ENCODE data around the gene AGBL5.
A peak's percentile ranks its signal among the peaks of the same experiment; 100 is the strongest.
"Not testable (repeated sequence)": the region's sequence is repeated elsewhere in the genome, so short reads cannot be mapped to it uniquely, and the experiment has no call there.

Gene AGBL5

DNA sequence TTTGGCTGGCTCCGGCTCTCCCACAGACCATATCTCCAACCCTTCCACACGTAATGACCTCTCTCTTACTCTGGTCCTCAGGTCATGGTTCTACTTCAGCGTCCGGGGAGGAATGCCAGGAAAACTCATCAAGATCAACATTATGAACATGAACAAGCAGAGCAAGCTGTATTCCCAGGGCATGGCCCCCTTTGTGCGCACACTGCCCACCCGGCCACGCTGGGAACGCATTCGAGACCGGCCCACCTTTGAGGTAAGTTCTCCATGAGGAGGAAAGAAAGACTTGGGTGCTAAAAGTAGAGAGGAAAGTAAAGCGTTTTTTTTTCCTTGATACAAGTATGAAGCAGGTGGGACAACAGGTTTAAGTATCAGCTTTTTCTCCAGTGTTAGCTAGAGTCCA, 1.9 kb downstream of the AGBL5 start:
- DNase-seq = no peak

DNA sequence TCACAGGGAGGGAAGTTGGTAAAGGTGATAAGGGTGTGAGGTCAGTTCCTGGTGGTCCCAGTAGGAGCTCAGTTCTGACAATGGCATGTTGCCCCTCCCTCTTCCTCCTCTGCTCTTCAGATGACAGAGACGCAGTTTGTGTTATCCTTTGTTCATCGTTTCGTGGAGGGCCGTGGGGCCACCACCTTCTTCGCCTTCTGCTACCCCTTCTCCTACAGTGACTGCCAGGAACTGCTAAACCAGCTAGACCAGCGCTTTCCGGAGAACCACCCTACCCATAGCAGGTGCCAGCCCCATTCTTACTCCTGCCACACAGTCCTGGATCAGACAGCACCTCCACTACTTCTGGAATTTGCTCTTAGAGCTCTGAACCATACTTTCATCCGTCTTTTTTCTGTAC, 2.3 kb downstream of the AGBL5 start:
- DNase-seq = no peak

DNA sequence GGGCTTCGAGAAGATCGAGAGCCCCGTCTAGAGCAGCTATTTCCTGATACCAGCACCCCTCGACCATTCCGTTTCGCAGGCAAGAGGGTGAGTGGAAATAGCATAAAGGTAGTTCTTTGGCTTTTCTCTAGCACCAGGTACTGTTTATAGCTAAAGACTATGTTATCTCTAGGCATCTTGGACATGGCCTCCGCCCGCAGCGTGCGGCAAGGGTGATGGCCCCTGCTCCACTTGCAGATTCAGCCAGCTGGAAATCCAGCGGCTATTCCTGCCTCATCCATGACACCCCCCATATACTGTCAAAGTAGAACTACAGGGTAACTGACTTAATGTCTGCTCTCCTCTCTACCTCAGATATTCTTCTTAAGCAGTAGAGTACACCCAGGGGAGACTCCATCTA, 3.3 kb downstream of the AGBL5 start:
- DNase-seq = no peak

DNA sequence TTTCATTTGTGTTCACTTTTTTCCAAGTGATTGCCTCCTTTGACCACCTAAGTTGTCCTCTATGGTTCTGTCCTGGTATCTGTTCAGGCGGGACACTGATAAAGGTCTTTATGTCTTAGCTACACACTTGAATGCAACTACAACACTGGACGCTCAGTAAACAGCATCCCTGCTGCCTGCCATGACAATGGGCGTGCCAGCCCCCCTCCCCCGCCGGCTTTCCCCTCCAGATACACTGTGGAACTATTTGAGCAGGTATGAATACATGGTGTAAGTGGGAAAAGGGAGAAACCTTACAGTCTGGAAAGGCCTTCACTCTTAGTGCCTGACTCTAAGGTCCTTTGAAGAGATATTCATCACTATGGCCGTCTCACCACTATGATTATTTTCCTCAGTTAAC, 5.7 kb downstream of the AGBL5 start:
- no peak for DNase-seq

DNA sequence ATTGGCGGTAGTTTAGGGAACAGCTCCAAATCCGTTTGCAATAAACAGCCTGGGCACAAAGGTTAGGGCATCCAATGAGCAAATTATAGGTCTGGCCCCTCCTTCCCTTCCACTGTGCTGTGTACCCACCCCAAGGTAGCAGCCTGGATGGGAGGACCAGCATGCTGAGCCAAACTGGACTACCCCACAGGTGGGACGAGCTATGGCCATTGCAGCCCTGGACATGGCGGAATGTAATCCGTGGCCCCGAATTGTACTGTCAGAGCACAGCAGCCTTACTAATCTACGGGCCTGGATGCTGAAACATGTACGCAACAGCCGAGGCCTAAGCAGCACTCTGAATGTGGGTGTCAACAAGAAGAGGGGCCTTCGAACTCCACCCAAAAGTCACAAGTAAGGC, 6.7 kb downstream of the AGBL5 start:
- no peak for DNase-seq

DNA sequence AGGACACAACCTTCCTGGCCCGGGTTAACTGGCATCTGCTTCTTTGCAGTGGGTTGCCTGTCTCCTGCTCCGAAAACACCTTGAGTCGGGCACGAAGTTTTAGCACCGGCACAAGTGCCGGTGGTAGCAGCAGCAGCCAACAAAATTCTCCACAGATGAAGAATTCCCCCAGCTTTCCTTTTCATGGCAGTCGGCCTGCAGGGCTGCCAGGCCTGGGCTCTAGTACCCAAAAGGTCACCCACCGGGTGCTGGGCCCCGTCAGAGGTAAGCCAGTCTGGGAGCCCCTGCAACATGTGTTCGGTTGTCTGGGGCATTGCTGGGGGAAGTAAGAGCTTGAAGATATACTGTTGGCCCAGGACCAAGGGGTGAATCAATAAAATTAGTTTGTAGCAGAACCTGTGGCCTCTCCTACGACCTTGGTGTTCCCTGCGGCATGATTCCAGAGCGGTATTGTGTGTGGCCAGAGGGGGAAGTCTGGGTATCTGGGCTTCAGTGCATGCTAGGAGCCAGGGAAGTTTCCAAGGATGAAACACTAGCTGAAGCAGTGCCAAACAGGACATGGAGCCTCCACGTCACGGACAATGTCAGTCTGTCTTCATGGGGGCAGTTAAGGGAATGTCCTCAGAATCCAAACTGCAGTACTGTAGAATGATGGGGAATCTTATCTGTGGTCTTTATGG, 7.8 kb downstream of the AGBL5 start:
- DNase-seq = no peak

DNA sequence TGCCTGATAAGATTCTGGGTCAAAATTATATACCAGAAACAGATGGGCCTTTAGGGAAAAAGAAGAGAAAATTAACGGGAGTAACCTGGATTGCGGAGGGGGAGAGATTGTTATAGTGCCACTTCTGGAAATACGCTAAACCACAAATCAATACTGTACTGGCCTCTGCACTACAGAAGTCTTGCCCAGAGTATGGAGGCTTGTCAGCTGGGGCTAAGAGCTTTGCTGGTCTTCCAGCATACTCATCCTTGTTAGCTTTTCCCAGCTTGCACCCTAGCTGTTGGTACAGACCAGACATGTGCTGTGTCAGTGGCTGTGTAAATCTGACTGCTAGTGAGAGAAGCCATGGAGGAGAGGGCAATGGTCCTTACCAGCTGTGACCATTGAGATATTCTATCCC, 8.9 kb downstream of the AGBL5 start:
- no peak for DNase-seq

DNA sequence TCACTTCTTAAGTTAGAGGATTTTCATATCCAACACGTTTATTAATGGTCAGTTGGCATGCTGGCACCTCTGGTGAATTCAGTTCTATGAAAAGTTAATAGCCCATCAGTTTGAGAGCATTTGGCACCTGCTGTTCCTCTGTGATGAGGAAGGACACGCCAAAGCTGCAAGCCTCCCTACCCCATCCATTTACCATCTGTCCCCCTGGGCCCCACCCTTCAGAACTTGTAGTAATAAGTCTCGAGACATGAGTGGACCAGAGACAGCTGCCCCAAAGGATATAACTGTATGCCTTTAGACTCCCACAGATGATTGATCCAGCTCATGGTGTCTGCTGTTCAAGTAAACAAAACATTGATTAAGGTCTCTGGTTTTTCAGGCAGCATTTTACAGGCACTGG, 13.7 kb downstream of the AGBL5 start:
- no peak for DNase-seq

DNA sequence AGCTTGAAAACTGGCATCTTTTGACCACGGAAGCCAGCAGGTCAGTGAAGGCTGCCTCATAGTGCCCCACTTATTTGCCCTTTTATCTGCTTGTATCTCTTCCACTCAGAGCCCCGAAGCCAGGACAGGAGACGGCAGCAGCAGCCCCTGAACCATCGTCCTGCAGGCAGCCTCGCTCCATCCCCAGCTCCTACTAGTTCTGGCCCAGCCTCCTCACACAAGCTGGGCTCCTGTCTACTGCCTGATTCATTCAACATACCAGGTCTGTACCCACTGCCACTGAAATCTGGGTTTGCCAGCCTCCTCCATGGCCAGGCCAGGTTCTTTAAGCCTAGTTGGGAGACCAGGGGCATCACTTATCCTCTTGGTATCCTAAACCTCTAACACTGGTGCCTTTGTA, 15.9 kb downstream of the AGBL5 start:
- no peak for DNase-seq

DNA sequence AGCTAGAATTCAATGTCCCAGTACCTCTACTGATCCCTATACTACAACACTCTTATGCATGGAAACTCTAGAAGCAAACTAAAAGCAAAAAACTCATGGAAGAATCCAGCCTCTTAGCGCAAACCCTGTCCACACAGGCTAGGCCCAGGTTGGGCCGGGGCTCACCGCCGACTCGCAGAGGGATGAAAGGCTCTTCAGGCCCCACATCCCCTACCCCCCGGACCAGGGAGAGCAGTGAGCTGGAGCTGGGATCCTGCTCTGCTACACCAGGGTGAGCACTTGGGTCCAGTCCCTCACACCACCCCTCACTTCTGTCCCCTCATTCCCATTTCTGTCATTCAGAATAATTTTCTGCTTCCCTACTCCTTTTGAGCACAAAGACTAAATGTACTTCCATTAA, 18.0 kb downstream of the AGBL5 start:
- no peak for DNase-seq

DNA sequence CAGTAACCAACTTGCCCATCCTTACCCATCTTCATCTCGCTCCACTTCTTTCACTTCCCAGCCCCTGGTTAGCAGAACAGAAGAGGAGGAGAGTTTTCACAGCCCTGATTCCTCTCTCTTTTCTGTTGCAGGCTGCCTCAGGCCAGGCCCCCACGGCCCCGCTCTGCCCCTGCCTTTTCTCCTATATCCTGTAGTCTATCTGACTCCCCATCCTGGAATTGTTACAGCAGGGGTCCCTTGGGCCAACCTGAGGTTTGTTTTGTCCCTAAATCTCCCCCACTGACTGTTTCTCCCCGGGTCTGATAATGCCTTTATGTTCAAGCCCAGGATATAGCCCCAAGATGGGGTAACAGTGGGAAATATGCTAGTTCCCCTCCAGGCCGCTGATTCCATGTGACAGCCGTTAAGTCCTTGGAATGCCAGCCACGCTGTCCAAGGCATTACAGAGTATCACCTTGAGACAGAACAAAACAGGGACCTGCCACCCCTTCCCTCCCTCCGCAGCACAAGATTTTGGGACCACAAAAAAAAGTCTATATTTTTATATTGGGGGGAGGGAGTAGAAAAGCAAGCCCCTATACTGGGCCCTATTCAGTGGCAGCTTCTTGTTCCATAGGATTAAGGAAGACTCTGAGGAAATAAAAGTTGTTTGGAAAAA, 18.6 kb downstream of the AGBL5 start:
- no peak for DNase-seq

DNA sequence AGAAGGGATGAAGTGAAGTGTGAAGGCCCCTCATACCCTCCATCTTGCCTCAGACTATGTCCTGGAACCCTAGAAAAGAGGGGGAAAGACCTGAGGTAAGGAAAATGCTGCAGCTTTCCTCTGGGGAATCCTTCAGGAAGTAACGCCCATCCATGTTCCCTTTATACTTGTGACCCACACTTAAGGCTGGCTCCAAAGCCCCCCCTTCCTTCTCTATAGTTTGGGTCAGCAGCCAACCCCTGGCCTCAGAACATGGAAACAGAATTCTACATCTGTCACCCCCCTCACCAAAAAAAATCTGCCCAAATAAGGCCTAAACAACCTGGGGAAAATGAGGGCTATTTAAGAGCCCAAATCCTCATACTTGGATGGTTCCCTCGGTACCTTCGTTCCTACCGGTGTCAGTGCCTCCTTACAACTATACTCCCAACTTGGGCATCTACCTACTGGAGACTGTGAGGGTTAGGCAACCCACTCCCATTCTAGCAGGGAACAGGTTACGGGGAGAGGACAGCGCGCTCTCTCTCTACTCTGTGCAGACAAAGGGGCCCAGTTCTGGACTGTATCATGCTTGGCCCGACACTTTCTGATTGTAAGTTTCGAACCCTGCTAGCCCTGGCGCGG, 19.3 kb downstream of the AGBL5 start:
- DNase-seq = no peak

DNA sequence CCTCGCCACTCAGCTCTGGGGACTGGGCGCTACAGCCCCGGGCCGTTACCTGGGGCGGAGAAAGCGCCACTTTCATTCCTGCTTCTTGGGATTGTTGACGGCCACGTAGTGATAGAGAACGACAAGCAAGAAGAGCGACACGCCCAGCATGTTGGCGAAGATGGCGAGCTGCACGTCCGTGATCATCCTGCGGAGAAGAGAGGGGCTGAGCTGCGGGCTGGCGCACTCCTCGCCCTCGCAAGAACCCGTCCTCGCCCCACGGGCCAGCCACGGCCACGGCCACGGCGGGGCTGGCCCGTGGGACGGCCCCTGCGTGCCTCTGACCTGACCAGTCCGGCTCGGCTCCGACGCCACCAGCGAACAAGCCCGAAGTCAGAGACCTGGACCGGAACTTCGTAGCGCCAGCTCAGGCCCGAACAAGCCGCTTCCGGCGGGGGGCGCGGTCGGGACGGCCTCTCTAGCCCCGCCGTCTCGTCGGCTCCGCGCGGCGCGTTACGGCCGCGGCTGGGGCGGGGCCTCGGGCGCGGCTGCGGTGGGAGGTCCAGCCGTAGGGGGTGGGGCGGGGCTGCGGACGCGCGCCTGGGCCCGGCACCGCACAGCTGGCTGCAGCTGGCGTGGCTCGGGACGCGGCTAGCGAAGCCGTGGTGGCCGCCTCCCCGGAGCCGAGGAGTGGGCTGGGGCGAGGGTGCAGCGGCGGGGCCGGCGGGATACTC, 20.0 kb downstream of the AGBL5 start, which contains the start of gene OST4:
Gene OST4, minus strand, starts transcription at position 378 of the 713 bp plus-strand sequence.
- DNase-seq = peak; percentile 98

DNA sequence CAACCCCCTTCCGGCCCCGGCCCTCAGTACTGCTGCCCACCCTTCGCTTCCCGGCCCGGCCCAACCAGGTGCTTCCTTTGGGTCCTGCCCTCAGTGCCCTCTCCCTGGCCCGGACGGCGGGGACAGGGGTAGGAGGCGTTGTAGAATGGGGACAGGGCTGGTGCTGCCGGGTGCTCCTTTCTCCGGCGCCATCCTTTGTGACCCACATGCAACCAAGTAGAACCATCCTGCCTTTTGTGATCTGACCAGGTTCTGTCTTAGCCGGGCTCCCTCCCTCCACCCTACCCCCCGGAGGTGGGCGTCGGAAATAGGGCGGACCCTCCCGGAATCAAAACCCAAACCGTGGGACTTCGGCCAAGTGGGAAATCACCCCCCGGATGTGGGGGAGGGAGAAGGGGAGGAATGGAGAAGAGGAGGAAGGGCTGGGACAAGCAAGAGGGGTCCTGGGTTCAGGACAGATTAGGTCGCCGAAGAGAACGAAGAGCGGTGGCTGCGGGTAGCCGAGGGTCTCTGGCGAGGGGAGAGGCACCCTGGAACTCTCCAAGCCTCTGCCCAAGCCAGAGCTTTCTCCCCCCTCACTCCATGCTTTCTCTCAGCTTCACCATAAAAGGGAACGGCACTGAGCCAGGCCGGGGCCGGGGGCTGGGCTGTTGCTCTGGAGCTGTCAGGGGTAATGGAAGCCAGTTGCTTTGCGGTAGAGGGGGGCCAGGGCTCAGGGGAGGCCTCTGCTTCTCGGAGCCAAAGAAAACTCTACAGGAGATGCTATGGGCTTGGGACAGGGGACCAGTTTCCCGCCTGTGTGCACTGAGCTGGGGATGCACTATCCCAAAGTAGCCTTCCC, 20.7 kb downstream of the AGBL5 start:
- DNase-seq = no peak

DNA sequence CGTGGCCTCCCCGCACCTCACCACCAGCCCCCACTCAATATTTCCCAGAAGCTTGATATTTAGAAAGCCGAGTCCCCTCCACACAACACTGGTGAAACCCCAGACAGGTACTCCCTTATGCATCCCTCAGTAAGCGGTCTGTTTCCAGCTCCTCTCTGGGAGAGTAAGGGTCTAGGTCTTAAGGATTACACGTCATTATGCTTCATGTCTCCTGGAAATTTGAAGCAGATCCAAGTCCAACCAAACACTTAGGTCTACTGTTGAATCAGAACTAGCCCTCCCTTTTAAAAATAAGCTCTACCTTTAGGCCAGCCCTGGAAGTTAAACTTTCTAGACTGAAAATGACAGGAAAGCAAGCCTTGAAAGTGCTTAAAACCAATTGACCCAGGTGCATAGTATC, 21.5 kb downstream of the AGBL5 start:
- no peak for DNase-seq

DNA sequence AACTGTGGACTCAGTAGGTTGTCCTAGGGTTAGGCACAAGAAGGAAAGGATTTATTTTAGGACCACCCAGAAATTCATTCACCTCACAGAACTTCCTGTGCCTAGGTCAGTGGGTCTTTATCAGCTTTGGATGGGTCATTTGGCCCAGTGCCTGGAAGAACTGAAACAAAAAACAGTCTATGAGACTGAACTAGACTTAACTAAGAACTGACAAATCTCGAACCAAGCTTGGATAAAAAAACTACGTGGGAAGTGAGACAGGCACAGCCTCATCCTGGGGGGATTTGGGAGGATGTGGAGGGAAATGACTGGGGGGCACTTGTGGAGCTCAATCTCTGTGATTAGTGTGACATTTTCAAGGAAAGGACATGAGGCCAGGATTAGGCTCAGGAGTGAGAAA, 22.3 kb downstream of the AGBL5 start:
- DNase-seq = no peak

DNA sequence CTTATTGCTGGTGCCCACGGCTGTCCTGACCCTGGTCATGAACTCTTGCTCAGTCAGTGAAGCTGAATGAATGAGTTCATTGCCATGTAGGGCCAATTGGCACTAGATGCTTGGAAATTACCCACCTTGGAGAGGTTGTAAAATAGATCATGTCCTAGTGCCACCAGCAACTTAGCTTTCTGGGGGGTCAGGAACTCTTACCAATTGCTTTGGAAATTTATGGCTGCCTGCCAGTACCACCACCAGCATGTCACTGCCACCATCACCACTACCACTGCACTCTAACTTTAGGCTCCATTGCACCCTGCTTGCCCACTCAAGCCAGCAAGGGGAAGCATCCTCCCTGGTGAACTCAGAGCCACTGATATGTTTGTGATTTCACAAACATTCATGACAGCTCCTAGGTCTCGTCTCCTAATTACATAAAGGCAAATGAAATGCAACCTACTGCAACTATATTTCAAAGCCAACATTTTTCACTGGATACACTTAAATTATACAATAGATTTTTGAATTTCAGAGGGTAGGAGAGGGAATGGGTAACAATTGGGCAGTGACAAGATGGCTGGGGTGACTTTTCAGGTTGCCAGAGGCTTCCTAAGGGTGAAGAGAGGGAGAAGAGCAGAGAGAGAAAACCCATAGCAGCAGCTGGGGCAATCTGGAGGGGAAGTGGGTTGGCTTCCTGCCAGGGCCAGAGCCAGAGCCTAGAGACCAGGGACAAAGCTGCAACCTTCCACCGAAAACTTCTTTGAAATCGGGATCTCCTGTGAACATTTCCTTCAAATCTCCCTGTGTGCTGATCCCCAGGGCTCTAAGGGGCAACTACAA, 23.5 kb downstream of the AGBL5 start:
- DNase-seq = no peak

DNA sequence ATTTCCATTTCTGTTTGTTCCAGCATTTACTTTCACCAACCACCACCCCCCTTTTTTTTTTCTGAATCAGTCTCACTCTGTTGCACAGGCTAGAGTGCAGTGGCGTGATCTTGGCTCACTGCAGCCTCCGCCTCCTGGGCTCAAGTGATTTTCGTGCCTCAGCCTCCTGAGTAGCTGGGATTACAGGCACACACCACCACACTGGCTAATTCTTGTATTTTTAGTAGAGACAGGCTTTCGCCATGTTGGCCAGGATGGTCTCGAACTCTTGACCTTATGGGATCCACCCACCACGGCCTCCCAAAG, 24.1 kb downstream of the AGBL5 start:
- not testable (repeated sequence) for DNase-seq

DNA sequence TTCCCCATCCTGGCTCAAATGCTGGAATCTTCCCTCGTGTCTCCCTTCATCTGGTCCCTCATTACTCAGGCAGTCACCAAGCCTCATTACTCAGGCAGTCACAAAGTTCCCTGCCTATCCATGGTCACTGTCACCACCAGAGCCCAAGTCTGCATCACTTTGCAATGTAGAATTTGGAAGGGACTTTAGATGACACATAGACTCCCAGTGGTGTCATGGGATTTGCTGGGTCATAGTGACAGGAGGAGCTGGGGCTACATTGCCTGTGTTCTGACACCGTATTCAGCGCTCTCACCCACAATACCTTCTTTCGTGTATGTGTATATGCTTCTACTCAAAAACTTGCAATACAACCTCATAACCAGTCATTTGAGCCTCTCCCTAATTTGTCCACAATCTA, 24.9 kb downstream of the AGBL5 start:
- DNase-seq = no peak

DNA sequence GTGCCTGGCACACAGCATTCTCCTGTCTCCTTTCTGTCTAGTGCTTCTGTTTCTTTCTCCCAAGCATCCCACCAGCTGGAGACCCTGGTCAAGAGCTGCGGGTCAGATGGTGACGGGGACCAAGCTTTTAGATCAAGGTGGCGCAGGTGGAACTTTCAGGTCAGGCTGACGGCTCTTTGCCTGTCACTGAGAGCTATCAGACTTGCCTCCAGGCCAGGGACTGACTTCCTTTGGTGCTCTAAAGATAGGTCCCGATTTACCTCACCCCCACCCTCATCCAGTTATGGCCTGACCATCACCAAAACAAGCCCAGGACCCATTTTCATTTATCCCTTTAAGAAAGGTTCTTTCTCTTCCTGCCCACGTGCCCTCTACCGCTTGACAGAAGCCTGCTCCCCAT, 25.8 kb downstream of the AGBL5 start:
- DNase-seq = no peak

DNA sequence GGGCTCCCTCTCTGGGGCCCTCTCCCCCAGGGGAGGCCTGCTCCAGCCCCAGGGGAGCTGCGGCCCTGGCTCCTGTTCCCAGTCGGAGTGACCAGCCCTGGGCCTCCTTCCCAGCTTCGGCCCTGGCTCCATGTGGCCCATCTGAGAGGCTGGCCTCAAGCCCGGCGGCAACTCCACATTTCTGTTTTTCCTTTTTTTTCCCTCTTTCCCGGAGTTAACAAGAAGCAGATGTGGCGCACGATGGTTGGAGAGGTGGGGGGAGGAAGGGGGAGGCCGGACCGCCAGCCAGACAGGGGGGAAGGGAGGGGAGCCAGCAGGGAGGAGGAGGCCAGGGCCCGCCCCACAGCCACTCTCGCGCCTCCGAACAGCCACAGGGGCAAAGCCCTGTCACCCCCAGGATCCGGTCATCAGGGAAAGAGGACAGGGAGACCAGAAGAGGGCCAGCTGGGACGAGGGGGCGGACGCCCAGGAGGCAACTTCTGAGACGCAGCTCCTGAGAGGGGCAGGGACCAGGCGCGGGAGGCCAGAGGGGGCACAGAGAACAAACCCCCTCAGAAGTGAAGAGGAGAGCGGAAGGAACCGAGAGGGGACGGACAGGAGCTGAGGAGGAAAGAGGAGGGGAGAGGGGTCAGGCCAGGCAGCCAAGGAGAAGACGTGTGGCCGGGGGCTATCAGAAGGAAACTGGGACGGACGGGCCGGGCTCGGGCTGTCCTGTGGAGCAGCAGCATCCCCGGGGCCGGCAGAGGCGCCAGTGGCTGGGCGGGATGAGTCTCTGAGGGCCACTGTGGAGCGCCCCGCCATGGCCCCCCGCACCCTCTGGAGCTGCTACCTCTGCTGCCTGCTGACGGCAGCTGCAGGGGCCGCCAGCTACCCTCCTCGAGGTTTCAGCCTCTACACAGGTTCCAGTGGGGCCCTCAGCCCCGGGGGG, 27.1 kb downstream of the AGBL5 start, which contains the start of gene EMILIN1:
Gene EMILIN1, plus strand, starts transcription at position 349 of the 928 bp plus-strand sequence. Its CDS starts 451 bp downstream, at position 800.
- DNase-seq = no peak
